K562 (cell line): ENCODE data around the gene PDZD2. TPM values are rescaled to one million over a fixed set of nuclear protein-coding genes. Genes with fewer than 3 reads are reported as not detected.

Experiments used
- ATAC-seq: fragments of 200-7000 bp; cut with Tn5 transposase; 3 replicates; pipeline ENCODE4 v1.9.1; 2020; ENCODE audit warnings: moderate library complexity
- BruUV-seq: library from RNA; stranded (reverse); fragments of 400-500 nt; replicated peaks from 2 replicates; lab custom pipeline; 2021; lab: Mats Ljungman, UMichigan
- CTCF ChIA-PET: fragments of 300-600 bp; formaldehyde crosslinking; extraction: SDS; loops from one replicate; lab custom pipeline; 2021; ENCODE audit warnings: low intra/inter-chr PET ratio; lab: Yijun Ruan, JAX
- POLR2A ChIA-PET: fragments of 300-600, 350-650 bp; sonication (Branson Sonifier 250); formaldehyde crosslinking; extraction: SDS; loops from one replicate; lab custom pipeline; 2021; ENCODE audit warnings: antibody characterized with exemption, inconsistent platforms; lab: Yijun Ruan, JAX
- DNase-seq, 4 experiments: peaks; one replicate each; pipeline versions ENCODE4 v3.0.0 to v3.0.0-alpha.2; 2011 to 2018; ENCODE audit warnings: low spot score in 3 of 4, mixed read lengths in 3 of 4; ENCODE audit errors: extremely low read depth in 1 of 4
- FAIRE-seq: peaks from 2 replicates; lab custom pipeline; 2011; peaks lifted over from hg19 to GRCh38; lab: Jason Lieb, UNC
- H2AFZ ChIP-seq: 2 replicates; pipeline ENCODE4 v1.6.0; 2011; ENCODE audit warnings: low read depth, low read length, control low read depth, inconsistent platforms
- H3K27ac ChIP-seq: fragments of 200-600 bp; 3 replicates; pipeline ENCODE4 v1.8.0; 2011; ENCODE audit warnings: low read depth, mild to moderate bottlenecking, control low read depth, inconsistent platforms, low read length, moderate library complexity, mixed read lengths; ENCODE audit errors: extremely low read depth
- H3K27me3 ChIP-seq, 2 experiments: fragments of 300-600 bp in 1 of 2; 2 replicates in 1 of 2; 3 replicates in 1 of 2; pipeline versions ENCODE4 v1.6.0 to v1.8.0; 2011; ENCODE audit warnings: inconsistent platforms in 2 of 2, low read length in 2 of 2, mild to moderate bottlenecking in 1 of 2, mixed read lengths in 1 of 2, moderate library complexity in 1 of 2; ENCODE audit not compliant: control insufficient read depth in 2 of 2, insufficient read depth in 2 of 2
- H3K36me3 ChIP-seq: fragments of 300-600 bp; 3 replicates; pipeline ENCODE4 v1.8.0; 2011; ENCODE audit warnings: mild to moderate bottlenecking, low read length, inconsistent platforms; ENCODE audit not compliant: control insufficient read depth, insufficient read depth
- H3K4me1 ChIP-seq, 2 experiments: fragments of 200-600 bp in 1 of 2; replicated peaks in 1 of 2; 2 replicates in 1 of 2; 3 replicates in 1 of 2; pipeline versions ENCODE4 v1.5.1 to v1.8.0; 2011; ENCODE audit warnings: inconsistent platforms in 2 of 2, low read length in 2 of 2, mild to moderate bottlenecking in 1 of 2, mixed read lengths in 1 of 2, moderate library complexity in 1 of 2; ENCODE audit not compliant: control insufficient read depth in 2 of 2, insufficient read depth in 2 of 2
- H3K4me2 ChIP-seq: 2 replicates; pipeline ENCODE4 v1.6.1; 2011; ENCODE audit warnings: low read length, control low read depth, inconsistent platforms, mixed read lengths; ENCODE audit not compliant: insufficient read depth
- H3K4me3 ChIP-seq: fragments of 200-600 bp; sonication (generic), shearing (Covaris generic); 2 replicates; pipeline ENCODE4 v1.5.1; 2016; ENCODE audit warnings: control low read depth, inconsistent platforms
- H3K79me2 ChIP-seq: fragments of 200-600 bp; 3 replicates; pipeline ENCODE4 v1.8.0; 2011; ENCODE audit warnings: low read length, inconsistent platforms; ENCODE audit not compliant: control insufficient read depth, insufficient read depth
- H3K9ac ChIP-seq, 2 experiments: 2 replicates each; pipeline versions ENCODE4 v1.6.0 to v1.6.1; 2011; ENCODE audit warnings: low read depth in 2 of 2, low read length in 2 of 2, control low read depth in 1 of 2, inconsistent platforms in 1 of 2, mild to moderate bottlenecking in 1 of 2, mixed read lengths in 1 of 2; ENCODE audit not compliant: insufficient read depth in 1 of 2
- H3K9me1 ChIP-seq: one replicate; pipeline ENCODE4 v1.6.0; 2011; ENCODE audit warnings: inconsistent platforms, mild to moderate bottlenecking, low read length, moderate library complexity; ENCODE audit not compliant: control insufficient read depth, insufficient read depth
- H3K9me3 ChIP-seq: replicated peaks from 2 replicates; pipeline ENCODE4 v1.5.1; 2011; ENCODE audit warnings: low read depth, low read length, inconsistent platforms; ENCODE audit not compliant: control insufficient read depth, insufficient read depth
- H4K20me1 ChIP-seq: replicated peaks from 2 replicates; pipeline ENCODE4 v1.6.1; 2011; ENCODE audit warnings: low read length, inconsistent platforms, mixed read lengths; ENCODE audit not compliant: control insufficient read depth, insufficient read depth
- ARHGAP35 ChIP-seq: fragments of 450-650 bp; IDR thresholded peaks from 2 replicates; pipeline ENCODE4 v1.6.1; 2018; ENCODE audit not compliant: partially characterized antibody
- BRD9 ChIP-seq: fragments of 450-650 bp; IDR thresholded peaks from 2 replicates; pipeline ENCODE4 v1.6.1; 2018; ENCODE audit warnings: low read depth; ENCODE audit not compliant: partially characterized antibody
- C11orf30 ChIP-seq: fragments of 450-650 bp; IDR thresholded peaks from 2 replicates; pipeline ENCODE4 v1.6.1; 2016; ENCODE audit warnings: low read depth, mild to moderate bottlenecking
- ILK ChIP-seq: fragments of 450-650 bp; IDR thresholded peaks from 2 replicates; pipeline ENCODE4 v1.6.1; 2016; ENCODE audit warnings: missing genetic modification characterization, low read depth, mild to moderate bottlenecking, missing compliant biosample characterization, moderate library complexity, borderline replicate concordance
- KLF1 ChIP-seq: fragments of 450-650 bp; IDR thresholded peaks from 2 replicates; pipeline ENCODE4 v1.6.1; 2016; ENCODE audit warnings: missing genetic modification characterization, missing compliant biosample characterization
- MXI1 ChIP-seq: IDR thresholded peaks from 2 replicates; pipeline ENCODE4 v1.6.1; 2011; ENCODE audit warnings: low read depth, mild to moderate bottlenecking, improper control_type of control experiment, low read length
- NCOA1 ChIP-seq: fragments of 450-650 bp; IDR thresholded peaks from 2 replicates; pipeline ENCODE4 v1.6.1; 2016; ENCODE audit warnings: low read depth
- NCOA2 ChIP-seq, 2 experiments: fragments of 450-650 bp; IDR thresholded peaks; 2 replicates each; pipeline ENCODE4 v1.6.1; 2018; ENCODE audit warnings: mild to moderate bottlenecking in 2 of 2, moderate library complexity in 1 of 2; ENCODE audit not compliant: partially characterized antibody in 2 of 2
- NCOR1 ChIP-seq: fragments of 450-650 bp; IDR thresholded peaks from 2 replicates; pipeline ENCODE4 v1.6.1; 2016; ENCODE audit warnings: mild to moderate bottlenecking, moderate library complexity
- NFRKB ChIP-seq: fragments of 450-650 bp; IDR thresholded peaks from 2 replicates; pipeline ENCODE4 v1.6.1; 2016; ENCODE audit warnings: low read depth
- RAD21 ChIP-seq, 2 experiments: fragments of 250-450 bp in 1 of 2; fragments of 450-650 bp in 1 of 2; sonication (Bioruptor Pico) in 1 of 2; formaldehyde crosslinking in 1 of 2; IDR thresholded peaks in 1 of 2; conservative IDR thresholded peaks in 1 of 2; 2 replicates each; pipeline versions ENCODE4 v1.4.0 to v1.8.0; 2020 to 2022; ENCODE audit warnings: mild to moderate bottlenecking in 2 of 2, moderate library complexity in 1 of 2
- RHOXF2B ChIP-seq: fragments of 250-450 bp; sonication (Bioruptor Pico); conservative IDR thresholded peaks from 2 replicates; pipeline ENCODE4 v1.5.1; 2021
- SNIP1 ChIP-seq: fragments of 450-650 bp; IDR thresholded peaks from 2 replicates; pipeline ENCODE4 v1.7.1; 2017; ENCODE audit warnings: low read depth, mild to moderate bottlenecking
- SPI1 ChIP-seq: IDR thresholded peaks from 2 replicates; pipeline ENCODE4 v1.6.1; 2011; ENCODE audit warnings: low read depth, low read length, control low read depth, borderline replicate concordance
- TAF9B ChIP-seq: fragments of 450-650 bp; IDR thresholded peaks from 2 replicates; pipeline ENCODE4 v1.6.1; 2018; ENCODE audit warnings: mild to moderate bottlenecking; ENCODE audit not compliant: partially characterized antibody
- ZFX ChIP-seq: sonication (generic); formaldehyde crosslinking; IDR thresholded peaks from 2 replicates; pipeline ENCODE4 v1.8.0; 2022; ENCODE audit warnings: mild to moderate bottlenecking, missing genetic modification reagents, moderate library complexity
- ZKSCAN8 ChIP-seq: fragments of 200-800 bp; sonication (Bioruptor generic); IDR thresholded peaks from 2 replicates; pipeline ENCODE4 v1.6.1; 2016; ENCODE audit warnings: missing genetic modification characterization, missing compliant biosample characterization
- ZNF431 ChIP-seq: sonication (generic); formaldehyde crosslinking; IDR thresholded peaks from 2 replicates; pipeline ENCODE4 v1.8.0; 2022; ENCODE audit warnings: mild to moderate bottlenecking, missing genetic modification reagents
- ZNF699 ChIP-seq: fragments of 250-450 bp; sonication (Bioruptor Pico); IDR thresholded peaks from 2 replicates; pipeline ENCODE4 v1.8.0; 2021; ENCODE audit warnings: mild to moderate bottlenecking, moderate library complexity; ENCODE audit not compliant: insufficient replicate concordance
- ZNF707 ChIP-seq: fragments of 250-450 bp; sonication (Bioruptor Pico); conservative IDR thresholded peaks from 2 replicates; pipeline ENCODE4 v1.8.0; 2022; ENCODE audit warnings: inconsistent platforms, mild to moderate bottlenecking, moderate library complexity
- ZNF764 ChIP-seq: fragments of 250-450 bp; sonication (Bioruptor Pico); IDR thresholded peaks from 2 replicates; pipeline ENCODE4 v1.4.0; 2020; ENCODE audit warnings: low read depth, mild to moderate bottlenecking, moderate library complexity
- WGBS: fragments of 100-300 bp; shearing (Covaris generic); methylation state at CpG from one replicate; pipeline ENCODE4 v1.1.6; 2016; ENCODE audit warnings: low coverage, mixed read lengths; ENCODE audit not compliant: insufficient coverage; ENCODE audit errors: missing lambda C conversion rate; 5-methylcytosine and 5-hydroxymethylcytosine counted together
- in situ Hi-C: fragments of 300-500 bp; cut with MboI; formaldehyde crosslinking; loops from 4 replicates; pipeline ENCODE4 v1.15.0; 2018; ENCODE audit warnings: inconsistent platforms, mixed read lengths
- intact Hi-C: fragments of 100-400 bp; cut with micrococcal nuclease; formaldehyde crosslinking; loops from 2 replicates; pipeline ENCODE4 v1.14.2; 2022
- polyA plus RNA-seq, 8 experiments: library from polyadenylated mRNA; depleted of rRNA in 4 of 8; stranded (reverse) in 5 of 8; unstranded in 3 of 8; fragments of >200 nt; fragmentation: Nextera tagmentation in 2 of 8; fragmentation: Illumina TruSeq in 1 of 8; extraction: Ambion mirVana in 2 of 8; extraction: Trizol in 1 of 8; gene quantifications; 2 replicates each; pipeline versions ENCODE4 v1.2.1 to v1.2.3, GENCODE V29; 2011 to 2014; ENCODE audit warnings: inconsistent platforms in 1 of 8, missing spikeins in 1 of 8
- total RNA-seq, 7 experiments: library from RNA; depleted of rRNA in 6 of 7; stranded (reverse); fragments of >200 nt in 6 of 7; fragmentation: Illumina TruSeq in 2 of 7; extraction: Trizol in 2 of 7; gene quantifications; 2 replicates each; pipeline versions ENCODE4 v1.2.1 to v1.2.3, GENCODE V29; 2011 to 2021; ENCODE audit warnings: low replicate concordance in 1 of 7

The PDZD2 gene
- total and polyA plus RNA-seq, 9 of the 15 experiments (the other 6 are each of a cell fraction or from before 2014, with no cell fraction given) = 0.02 to 0.08 (median 0.04) TPM; not detected in 6

DNA sequence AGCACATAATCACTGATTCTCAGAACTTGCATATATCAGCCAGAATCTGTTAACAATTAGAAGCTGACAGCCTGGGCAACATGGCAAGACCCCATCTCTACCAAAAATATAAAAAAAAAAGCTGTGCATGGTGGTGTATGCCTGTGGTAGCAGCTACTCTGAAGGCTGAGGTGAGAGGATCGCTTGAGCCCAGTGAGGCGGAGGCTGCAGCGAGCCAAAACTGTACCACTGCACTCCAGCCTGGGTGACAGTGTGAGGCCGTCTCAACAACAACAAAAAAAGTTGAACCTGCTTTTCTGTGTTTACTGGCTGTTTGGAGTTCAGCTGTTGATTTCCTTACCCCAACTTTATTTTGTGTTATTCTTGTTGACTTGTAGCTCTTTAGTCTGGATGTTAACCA, 468.4 kb downstream of the PDZD2 start:
- CTCF ChIA-PET = no interaction called here
- H3K9ac ChIP-seq = no peak overlapping the region
- BruUV-seq = no TSS peak
- H2AFZ ChIP-seq = no peak overlapping the region
- H4K20me1 ChIP-seq = no peaks in the 10 kb centered on the region
- POLR2A ChIA-PET = interaction anchor here (1.1 to 1.5 kb wide), 2 partner anchors 8 to 16 kb away, joined by 3 read pairs; no protein-coding TSS in a partner anchor
- H3K4me3 ChIP-seq = no peak overlapping the region
- DNase-seq (no peak), FAIRE-seq (no peak), ATAC-seq (no peak)
- TF ChIP-seq NCOA1 (no peak), ZFX (CRISPR knock-in tag) (no peak), SPI1 (no peak), ARHGAP35 (no peak), ZNF699 (CRISPR knock-in tag) (no peak), C11orf30 (no peak), ZNF431 (CRISPR knock-in tag) (no peak)
- H3K4me1 ChIP-seq = no peaks in the 10 kb centered on the region
- peaks cover 4% of the 10 kb centered on the region; the same call in 1 of the 3 replicates for H3K79me2 ChIP-seq
- H3K36me3 ChIP-seq = peaks cover 80% of the 10 kb centered on the region
- H3K9me3 ChIP-seq = no peaks in the 10 kb centered on the region
- in situ Hi-C loops = no loop called here
- intact Hi-C loops = no loop called here
- H3K4me2 ChIP-seq = no peak overlapping the region
- WGBS = 95% methylated on average over 4 of the region's 4 CpGs
- no peaks in the 10 kb centered on the region for H3K9me1 ChIP-seq
- no peaks in the 10 kb centered on the region for H3K27me3 ChIP-seq
- no peak overlapping the region for H3K27ac ChIP-seq

DNA sequence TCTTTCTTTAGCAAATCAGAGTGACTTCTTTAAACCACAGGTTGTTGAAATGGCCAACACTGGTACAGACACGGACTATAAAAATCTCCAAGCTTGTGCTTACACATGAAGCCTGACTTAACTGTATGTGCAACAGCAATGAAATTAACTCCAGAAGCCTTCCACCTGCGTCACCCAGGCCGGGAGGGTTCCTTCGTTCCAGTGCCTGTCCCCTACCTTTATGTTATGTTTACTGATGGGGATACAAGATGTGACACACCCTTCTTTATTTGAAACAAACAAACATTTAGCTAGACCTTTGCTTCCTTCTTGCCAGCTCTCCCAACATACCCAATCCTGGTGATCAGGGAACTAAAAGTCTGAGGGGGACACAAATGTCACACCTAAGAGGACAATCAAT, 469.2 kb downstream of the PDZD2 start:
- no peak for DNase-seq
- H3K4me1 ChIP-seq = no peaks in the 10 kb centered on the region
- no peak for FAIRE-seq
- no peak overlapping the region for H3K9ac ChIP-seq
- H3K27me3 ChIP-seq = no peaks in the 10 kb centered on the region
- ATAC-seq = no peak
- ChIA-PET POLR2A (interaction anchor here (0.5 to 1.5 kb wide), 3 partner anchors 15 to 154 kb away, joined by 3 read pairs; no protein-coding TSS in a partner anchor), CTCF (no interaction called here)
- H3K9me1 ChIP-seq = no peaks in the 10 kb centered on the region
- H3K4me3 ChIP-seq = no peak overlapping the region
- in situ Hi-C loops = no loop called here
- H3K9me3 ChIP-seq = no peaks in the 10 kb centered on the region
- 85% methylated on average over 4 of the region's 4 CpGs for WGBS
- no TSS peak for BruUV-seq
- peaks cover 78% of the 10 kb centered on the region for H3K36me3 ChIP-seq
- H3K79me2 ChIP-seq = peaks cover 4% of the 10 kb centered on the region; the same call in 1 of the 3 replicates
- H2AFZ ChIP-seq = no peak overlapping the region
- H3K4me2 ChIP-seq = no peak overlapping the region
- no peaks in the 10 kb centered on the region for H4K20me1 ChIP-seq
- intact Hi-C loops = no loop called here
- H3K27ac ChIP-seq = no peak overlapping the region
- no peak for TF ChIP-seq BRD9
- no peak for TF ChIP-seq SNIP1
- no peak for TF ChIP-seq NFRKB
- TF ChIP-seq ZKSCAN8 (CRISPR knock-in tag) = no peak
- no peak for TF ChIP-seq TAF9B
- no peak for TF ChIP-seq ZNF707 (CRISPR knock-in tag)
- TF ChIP-seq ZNF764 = no peak
- no peak for TF ChIP-seq RHOXF2B (CRISPR knock-in tag)
- no peak for TF ChIP-seq NCOR1
- TF ChIP-seq RAD21 (CRISPR knock-in tag; conservative IDR thresholded peaks at IDR 0.05 in 1 of 2, IDR thresholded peaks at IDR 0.05 in 1 of 2) = no peak
- TF ChIP-seq KLF1 = no peak
- no peak for TF ChIP-seq MXI1
- TF ChIP-seq ILK (tag) = no peak
- TF ChIP-seq NCOA2 (IDR thresholded peaks at IDR 0.05; ENCODE audit: partially characterized antibody in 2 of 2) = no peak
